Panc1 (cell line): ENCODE results near the gene CIP2A. TPM values are rescaled to one million over a fixed set of nuclear protein-coding genes. Genes with fewer than 3 reads are reported as not detected.

Source experiments
- ATAC-seq: fragments of 200-7000 bp; cut with Tn5 transposase; 2 replicates; pipeline ENCODE4 v1.9.1; 2020; ENCODE audit warnings: mild to moderate bottlenecking, moderate library complexity
- BruUV-seq: library from RNA; stranded (reverse); fragments of 400-500 nt; replicated peaks from 2 replicates; lab custom pipeline; 2021; lab: Mats Ljungman, UMichigan
- CTCF ChIA-PET: fragments of 300-600 bp; sonication (Branson Sonifier 250); formaldehyde crosslinking; loops from one replicate; lab custom pipeline; 2022; ENCODE audit warnings: antibody characterized with exemption; lab: Charles Lee
- POLR2A ChIA-PET: fragments of 300-600 bp; sonication (Branson Sonifier 250); formaldehyde crosslinking; loops from one replicate; lab custom pipeline; 2022; ENCODE audit warnings: antibody characterized with exemption; lab: Charles Lee
- DNase-seq: peaks from one replicate; pipeline ENCODE4 v3.0.0-alpha.2; 2010; ENCODE audit warnings: low read depth, low spot score
- H3K27ac ChIP-seq: 2 replicates; pipeline ENCODE4 v1.5.1; 2011; ENCODE audit warnings: mild to moderate bottlenecking, low read length, inconsistent platforms
- H3K27me3 ChIP-seq: fragments of 200-500 bp; sonication (Bioruptor generic); 2 replicates; pipeline ENCODE4 v1.6.0; 2014; ENCODE audit warnings: low read length, inconsistent platforms; ENCODE audit not compliant: control insufficient read depth, insufficient read depth
- H3K36me3 ChIP-seq: fragments of 200-500 bp; sonication (Bioruptor generic); 2 replicates; pipeline ENCODE4 v1.5.1; 2014; ENCODE audit warnings: inconsistent platforms, mild to moderate bottlenecking, low read length, moderate library complexity; ENCODE audit not compliant: control insufficient read depth, insufficient read depth
- H3K4me1 ChIP-seq: 2 replicates; pipeline ENCODE4 v1.5.1; 2011; ENCODE audit warnings: inconsistent platforms, mild to moderate bottlenecking, low read length, moderate library complexity; ENCODE audit not compliant: control insufficient read depth, insufficient read depth
- H3K4me3 ChIP-seq, 2 experiments: 2 replicates each; pipeline ENCODE4 v1.5.1; 2011 to 2012; ENCODE audit warnings: low read depth in 2 of 2, low read length in 2 of 2, mild to moderate bottlenecking in 2 of 2, inconsistent platforms in 1 of 2, moderate library complexity in 1 of 2
- H3K9me3 ChIP-seq: fragments of 200-500 bp; sonication (Bioruptor generic); 2 replicates; pipeline ENCODE4 v1.5.1; 2014; ENCODE audit warnings: low read depth, mild to moderate bottlenecking, inconsistent platforms, low read length, moderate library complexity; ENCODE audit not compliant: control insufficient read depth, insufficient read depth
- POLR2AphosphoS5 ChIP-seq: IDR thresholded peaks from 2 replicates; pipeline ENCODE4 v1.6.1; 2012; ENCODE audit warnings: mild to moderate bottlenecking, low read depth, low read length, moderate library complexity
- SIN3A ChIP-seq: IDR thresholded peaks from 2 replicates; pipeline ENCODE4 v1.6.1; 2012; ENCODE audit warnings: low read depth, mild to moderate bottlenecking, low read length, moderate library complexity, borderline replicate concordance; ENCODE audit not compliant: insufficient read depth
- TCF7L2 ChIP-seq: IDR thresholded peaks from 2 replicates; pipeline ENCODE4 v1.6.1; 2011; ENCODE audit warnings: mild to moderate bottlenecking, low read depth, low read length, inconsistent platforms
- in situ Hi-C: cut with HindIII; loops from 2 replicates; pipeline ENCODE4 v1.10.0; 2016; ENCODE audit warnings: low sequenced_read_pairs, low pct_unique_long_range_greater_than_20kb
- intact Hi-C: fragments of 100-400 bp; cut with micrococcal nuclease; formaldehyde crosslinking; loops from one replicate; pipeline ENCODE4 v1.10.0; 2022; ENCODE audit not compliant: unreplicated experiment
- total RNA-seq: library from RNA; stranded (reverse); gene quantifications from one replicate; pipeline ENCODE4 v1.2.1, GENCODE V29; 2021; ENCODE audit not compliant: unreplicated experiment
- TF ChIP-seq, protein P1 (sequence below), 2 experiments: IDR thresholded peaks; 2 replicates each; pipeline ENCODE4 v1.6.1; 2011 to 2012; ENCODE audit warnings: low read depth in 2 of 2, control low read depth in 1 of 2, low read length in 1 of 2, mild to moderate bottlenecking in 1 of 2, moderate library complexity in 1 of 2; ENCODE audit not compliant: insufficient read depth in 1 of 2
- TF ChIP-seq, protein P2 (sequence below): fragments of 450-650 bp; IDR thresholded peaks from 2 replicates; pipeline ENCODE4 v1.5.1; 2017; ENCODE audit warnings: mild to moderate bottlenecking

Gene CIP2A
- total RNA-seq, 1 experiment from 2014 or later, result 52.0 TPM

DNA sequence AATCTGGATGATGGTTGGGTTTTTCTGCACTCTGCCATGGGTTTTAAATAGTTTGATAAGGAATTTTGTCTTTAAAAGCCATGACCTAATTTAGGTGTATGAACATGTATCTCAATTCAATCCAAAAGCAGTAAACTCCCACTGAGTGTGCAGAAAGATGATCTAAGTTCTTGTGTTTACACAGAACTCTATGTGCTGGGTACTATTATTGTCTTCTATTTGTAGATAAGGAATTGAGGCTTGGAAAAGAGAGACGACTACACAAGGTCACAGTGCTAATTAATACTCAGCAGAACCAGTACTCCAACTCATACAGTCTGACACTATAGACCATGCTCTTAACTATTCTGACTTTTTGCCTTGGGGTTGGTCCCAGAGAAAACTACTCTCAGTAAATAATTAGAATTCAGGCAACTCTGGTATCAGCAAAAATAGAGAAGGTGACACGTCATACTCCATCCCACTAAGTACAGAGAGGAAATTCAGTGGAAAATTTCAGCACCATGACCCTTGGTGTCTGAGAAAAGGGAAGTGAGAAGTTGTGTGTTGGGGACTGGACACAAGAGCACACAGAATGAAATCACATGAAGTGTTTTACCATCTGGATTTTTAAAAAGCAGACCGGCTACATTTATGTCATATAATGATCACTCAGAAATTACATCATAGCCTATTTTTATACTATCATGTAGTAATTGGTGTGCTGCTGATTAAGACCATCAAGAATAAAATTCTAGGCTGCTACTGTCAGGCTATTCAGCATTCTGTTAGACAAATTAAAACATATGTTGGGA, 60.6 kb downstream of the CIP2A start:
- TF ChIP-seq TCF7L2 (no peak), POLR2AphosphoS5 (no peak), SIN3A (no peak)
- TF ChIP-seq, protein P1, sequence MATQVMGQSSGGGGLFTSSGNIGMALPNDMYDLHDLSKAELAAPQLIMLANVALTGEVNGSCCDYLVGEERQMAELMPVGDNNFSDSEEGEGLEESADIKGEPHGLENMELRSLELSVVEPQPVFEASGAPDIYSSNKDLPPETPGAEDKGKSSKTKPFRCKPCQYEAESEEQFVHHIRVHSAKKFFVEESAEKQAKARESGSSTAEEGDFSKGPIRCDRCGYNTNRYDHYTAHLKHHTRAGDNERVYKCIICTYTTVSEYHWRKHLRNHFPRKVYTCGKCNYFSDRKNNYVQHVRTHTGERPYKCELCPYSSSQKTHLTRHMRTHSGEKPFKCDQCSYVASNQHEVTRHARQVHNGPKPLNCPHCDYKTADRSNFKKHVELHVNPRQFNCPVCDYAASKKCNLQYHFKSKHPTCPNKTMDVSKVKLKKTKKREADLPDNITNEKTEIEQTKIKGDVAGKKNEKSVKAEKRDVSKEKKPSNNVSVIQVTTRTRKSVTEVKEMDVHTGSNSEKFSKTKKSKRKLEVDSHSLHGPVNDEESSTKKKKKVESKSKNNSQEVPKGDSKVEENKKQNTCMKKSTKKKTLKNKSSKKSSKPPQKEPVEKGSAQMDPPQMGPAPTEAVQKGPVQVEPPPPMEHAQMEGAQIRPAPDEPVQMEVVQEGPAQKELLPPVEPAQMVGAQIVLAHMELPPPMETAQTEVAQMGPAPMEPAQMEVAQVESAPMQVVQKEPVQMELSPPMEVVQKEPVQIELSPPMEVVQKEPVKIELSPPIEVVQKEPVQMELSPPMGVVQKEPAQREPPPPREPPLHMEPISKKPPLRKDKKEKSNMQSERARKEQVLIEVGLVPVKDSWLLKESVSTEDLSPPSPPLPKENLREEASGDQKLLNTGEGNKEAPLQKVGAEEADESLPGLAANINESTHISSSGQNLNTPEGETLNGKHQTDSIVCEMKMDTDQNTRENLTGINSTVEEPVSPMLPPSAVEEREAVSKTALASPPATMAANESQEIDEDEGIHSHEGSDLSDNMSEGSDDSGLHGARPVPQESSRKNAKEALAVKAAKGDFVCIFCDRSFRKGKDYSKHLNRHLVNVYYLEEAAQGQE (IDR thresholded peaks at IDR 0.05; ENCODE audit: insufficient read depth in 1 of 2, low read depth in 2 of 2, low read length in 1 of 2), result no peak
- TF ChIP-seq, protein P2, sequence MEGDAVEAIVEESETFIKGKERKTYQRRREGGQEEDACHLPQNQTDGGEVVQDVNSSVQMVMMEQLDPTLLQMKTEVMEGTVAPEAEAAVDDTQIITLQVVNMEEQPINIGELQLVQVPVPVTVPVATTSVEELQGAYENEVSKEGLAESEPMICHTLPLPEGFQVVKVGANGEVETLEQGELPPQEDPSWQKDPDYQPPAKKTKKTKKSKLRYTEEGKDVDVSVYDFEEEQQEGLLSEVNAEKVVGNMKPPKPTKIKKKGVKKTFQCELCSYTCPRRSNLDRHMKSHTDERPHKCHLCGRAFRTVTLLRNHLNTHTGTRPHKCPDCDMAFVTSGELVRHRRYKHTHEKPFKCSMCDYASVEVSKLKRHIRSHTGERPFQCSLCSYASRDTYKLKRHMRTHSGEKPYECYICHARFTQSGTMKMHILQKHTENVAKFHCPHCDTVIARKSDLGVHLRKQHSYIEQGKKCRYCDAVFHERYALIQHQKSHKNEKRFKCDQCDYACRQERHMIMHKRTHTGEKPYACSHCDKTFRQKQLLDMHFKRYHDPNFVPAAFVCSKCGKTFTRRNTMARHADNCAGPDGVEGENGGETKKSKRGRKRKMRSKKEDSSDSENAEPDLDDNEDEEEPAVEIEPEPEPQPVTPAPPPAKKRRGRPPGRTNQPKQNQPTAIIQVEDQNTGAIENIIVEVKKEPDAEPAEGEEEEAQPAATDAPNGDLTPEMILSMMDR, result no peak
- in situ Hi-C loops, result no loop called here
- H3K27ac ChIP-seq, result no peak overlapping the region
- ATAC-seq, result no peak
- H3K9me3 ChIP-seq, result no peaks in the 10 kb centered on the region
- no peaks in the 10 kb centered on the region for H3K4me1 ChIP-seq
- CTCF ChIA-PET, result no interaction called here
- peaks cover 7% of the 10 kb centered on the region; the same call in 1 of the 2 replicates for H3K27me3 ChIP-seq
- intact Hi-C loops, result no loop called here
- no peak overlapping the region for H3K4me3 ChIP-seq
- no TSS peak for BruUV-seq
- POLR2A ChIA-PET, result no interaction called here
- DNase-seq, result no peak
- H3K36me3 ChIP-seq, result no peaks in the 10 kb centered on the region

DNA sequence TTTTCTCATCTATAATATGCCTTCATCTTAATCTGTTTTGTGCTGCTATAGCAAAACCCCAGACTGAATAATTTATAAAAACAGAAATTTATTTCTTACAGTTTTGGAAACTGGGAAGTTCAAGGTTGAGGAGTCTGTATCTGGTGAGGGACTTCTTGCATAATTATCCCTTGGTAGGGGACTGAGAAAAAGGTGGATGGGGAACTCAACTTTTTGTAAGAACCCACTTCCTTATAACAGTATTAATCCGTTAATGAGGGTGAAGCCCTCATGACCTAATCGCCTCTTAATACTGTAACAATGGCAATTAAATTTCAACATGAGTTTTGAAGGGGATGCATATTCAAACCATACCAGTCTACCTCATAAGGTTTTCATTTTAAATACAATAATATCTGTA, 61.4 kb downstream of the CIP2A start:
- Histone ChIP-seq H3K36me3 (no peaks in the 10 kb centered on the region), H3K27ac (no peak overlapping the region), H3K9me3 (no peaks in the 10 kb centered on the region), H3K4me3 (no peak overlapping the region), H3K27me3 (peaks cover 7% of the 10 kb centered on the region; the same call in 1 of the 2 replicates), H3K4me1 (no peaks in the 10 kb centered on the region)
- DNase-seq, result no peak
- intact Hi-C loops (no loop called here), in situ Hi-C loops (no loop called here)
- no peak for TF ChIP-seq POLR2AphosphoS5
- POLR2A ChIA-PET, result no interaction called here
- CTCF ChIA-PET, result no interaction called here
- ATAC-seq, result no peak
- no TSS peak for BruUV-seq

DNA sequence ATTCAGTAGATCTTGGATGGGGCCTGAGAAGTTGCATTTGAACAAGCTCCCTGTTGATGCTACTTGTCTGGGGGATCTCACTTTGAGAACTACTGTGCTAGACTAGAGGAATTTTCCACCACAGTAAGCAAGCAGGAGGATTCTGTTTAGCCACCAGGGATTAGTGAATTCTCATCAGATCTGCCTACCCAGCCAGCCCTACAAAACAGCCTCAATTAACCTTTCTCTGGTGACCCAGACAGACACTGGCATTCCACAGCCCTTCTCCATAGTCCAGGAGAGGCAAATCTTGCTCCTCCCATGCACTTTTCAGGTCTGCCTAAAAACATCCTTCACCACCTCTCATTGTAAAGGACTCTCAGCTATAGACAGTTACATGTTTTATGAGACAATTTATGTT, 62.1 kb downstream of the CIP2A start:
- DNase-seq (no peak), ATAC-seq (no peak)
- peaks cover 7% of the 10 kb centered on the region; the same call in 1 of the 2 replicates for H3K27me3 ChIP-seq
- H3K27ac ChIP-seq, result no peak overlapping the region
- ChIA-PET POLR2A (no interaction called here), CTCF (no interaction called here)
- intact Hi-C loops (no loop called here), in situ Hi-C loops (no loop called here)
- H3K9me3 ChIP-seq, result no peaks in the 10 kb centered on the region
- H3K36me3 ChIP-seq, result no peaks in the 10 kb centered on the region
- BruUV-seq, result no TSS peak
- H3K4me1 ChIP-seq, result no peaks in the 10 kb centered on the region
- TF ChIP-seq, protein P1 (IDR thresholded peaks at IDR 0.05; ENCODE audit: insufficient read depth in 1 of 2, low read depth in 2 of 2, low read length in 1 of 2), result no peak
- TF ChIP-seq, protein P2, result no peak
- TF ChIP-seq POLR2AphosphoS5 (no peak), SIN3A (no peak), TCF7L2 (no peak)
- no peak overlapping the region for H3K4me3 ChIP-seq
